Measurements from ENCODE around the gene SERHL2. TPM values are rescaled to one million over a fixed set of nuclear protein-coding genes. Genes with fewer than 3 reads are reported as not detected.
"Not testable (repeated sequence)": the region's sequence is repeated elsewhere in the genome, so short reads cannot be mapped to it uniquely, and the experiment has no call there.

Gene SERHL2
- total and polyA plus RNA-seq, 2 experiments from 2014 or later = 1.3 to 3.3 TPM

GRCh38 chr22:42603427-42603826, 49.7 kb downstream of the SERHL2 start:
- Histone ChIP-seq H4K20me1 (ENCODE audit: insufficient read depth, poor library complexity, severe bottlenecking) (peaks cover 63% of the 10 kb centered on the region), H3K36me3 (replicated peaks; ENCODE audit: insufficient read depth, low read depth) (no peaks in the 10 kb centered on the region), H3K4me2 (no peak overlapping the region), H3K27me3 (no peaks in the 10 kb centered on the region), H3K79me2 (peaks cover 98% of the 10 kb centered on the region), H3K4me3 (no peak overlapping the region), H2AFZ (no peak overlapping the region), H3K4me1 (ENCODE audit: insufficient read depth) (peaks cover 6% of the 10 kb centered on the region), H3K9me3 (ENCODE audit: low read depth) (no peaks in the 10 kb centered on the region), H3K27ac (no peak overlapping the region), H3K9me2 (replicated peaks; ENCODE audit: insufficient read depth) (no peaks in the 10 kb centered on the region)
- 89% methylated on average over 2 of the region's 2 CpGs for WGBS (ENCODE audit: low lambda C conversion rate, missing lambda C conversion rate)
- no peak for TF ChIP-seq EZH2 (IDR thresholded peaks at IDR 0.05; ENCODE audit: borderline replicate concordance)
- no peak for TF ChIP-seq EZH2phosphoT487 (IDR thresholded peaks at IDR 0.05; ENCODE audit: low read depth, severe bottlenecking, unreplicated experiment)
- TF ChIP-seq, protein P1, sequence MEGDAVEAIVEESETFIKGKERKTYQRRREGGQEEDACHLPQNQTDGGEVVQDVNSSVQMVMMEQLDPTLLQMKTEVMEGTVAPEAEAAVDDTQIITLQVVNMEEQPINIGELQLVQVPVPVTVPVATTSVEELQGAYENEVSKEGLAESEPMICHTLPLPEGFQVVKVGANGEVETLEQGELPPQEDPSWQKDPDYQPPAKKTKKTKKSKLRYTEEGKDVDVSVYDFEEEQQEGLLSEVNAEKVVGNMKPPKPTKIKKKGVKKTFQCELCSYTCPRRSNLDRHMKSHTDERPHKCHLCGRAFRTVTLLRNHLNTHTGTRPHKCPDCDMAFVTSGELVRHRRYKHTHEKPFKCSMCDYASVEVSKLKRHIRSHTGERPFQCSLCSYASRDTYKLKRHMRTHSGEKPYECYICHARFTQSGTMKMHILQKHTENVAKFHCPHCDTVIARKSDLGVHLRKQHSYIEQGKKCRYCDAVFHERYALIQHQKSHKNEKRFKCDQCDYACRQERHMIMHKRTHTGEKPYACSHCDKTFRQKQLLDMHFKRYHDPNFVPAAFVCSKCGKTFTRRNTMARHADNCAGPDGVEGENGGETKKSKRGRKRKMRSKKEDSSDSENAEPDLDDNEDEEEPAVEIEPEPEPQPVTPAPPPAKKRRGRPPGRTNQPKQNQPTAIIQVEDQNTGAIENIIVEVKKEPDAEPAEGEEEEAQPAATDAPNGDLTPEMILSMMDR (IDR thresholded peaks at IDR 0.05; ENCODE audit: poor library complexity) = no peak
- DNase-seq (ENCODE audit: low spot score) = no peak

DNA sequence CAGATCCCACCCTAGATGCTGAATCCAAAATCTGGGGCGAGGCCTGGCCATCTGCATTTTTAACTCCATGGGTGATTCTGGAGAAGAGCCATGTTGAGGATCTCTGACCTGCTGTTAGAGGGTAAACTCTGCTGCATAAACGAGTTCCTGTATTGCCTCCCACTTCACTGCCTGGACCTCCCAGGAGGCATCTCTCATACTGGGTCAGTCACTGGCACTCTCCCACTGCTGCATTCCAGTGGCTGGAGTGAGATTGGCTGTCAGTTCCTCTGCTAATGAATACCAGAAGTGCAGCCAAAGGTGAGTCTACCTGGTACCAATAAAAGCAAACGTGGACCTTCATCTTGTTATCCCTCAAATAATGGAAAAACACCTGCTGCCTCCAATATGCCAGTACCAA, 50.6 kb downstream of the SERHL2 start:
- WGBS (ENCODE audit: low lambda C conversion rate, missing lambda C conversion rate) = 60% methylated on average over 3 of the region's 3 CpGs
- Histone ChIP-seq H3K36me3 (replicated peaks; ENCODE audit: insufficient read depth, low read depth) (no peaks in the 10 kb centered on the region), H4K20me1 (ENCODE audit: insufficient read depth, poor library complexity, severe bottlenecking) (peaks cover 73% of the 10 kb centered on the region), H3K4me2 (no peak overlapping the region), H3K27me3 (no peaks in the 10 kb centered on the region), H2AFZ (no peak overlapping the region), H3K27ac (no peak overlapping the region), H3K4me1 (ENCODE audit: insufficient read depth) (peaks cover 11% of the 10 kb centered on the region), H3K4me3 (no peak overlapping the region), H3K79me2 (peaks cover 99% of the 10 kb centered on the region), H3K9me2 (replicated peaks; ENCODE audit: insufficient read depth) (no peaks in the 10 kb centered on the region), H3K9me3 (ENCODE audit: low read depth) (no peaks in the 10 kb centered on the region)
- TF ChIP-seq EZH2 (IDR thresholded peaks at IDR 0.05; ENCODE audit: borderline replicate concordance) (no peak), EZH2phosphoT487 (IDR thresholded peaks at IDR 0.05; ENCODE audit: low read depth, severe bottlenecking, unreplicated experiment) (no peak)
- TF ChIP-seq, protein P1 (IDR thresholded peaks at IDR 0.05; ENCODE audit: poor library complexity) = no peak
- DNase-seq (ENCODE audit: low spot score) = no peak

DNA sequence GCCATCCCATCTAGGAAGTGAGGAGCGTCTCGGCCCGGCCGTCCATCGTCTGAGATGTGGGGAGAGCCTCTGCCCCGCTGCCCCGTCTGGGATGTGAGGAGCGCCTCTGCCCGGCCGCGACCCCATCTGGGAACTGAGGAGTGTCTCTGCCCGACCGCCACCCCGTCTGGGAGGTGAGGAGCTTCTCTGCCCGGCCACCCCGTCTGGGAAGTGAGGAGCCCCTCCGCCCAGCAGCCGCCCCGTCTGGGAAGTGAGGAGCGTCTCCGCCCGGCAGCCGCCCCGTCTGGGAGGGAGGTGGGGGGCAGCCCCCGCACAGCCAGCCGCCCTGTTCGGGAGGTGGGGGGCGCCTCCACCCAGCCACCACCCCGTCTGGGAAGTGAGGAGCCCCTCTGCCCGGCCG, 53.9 kb downstream of the SERHL2 start:
- not testable (repeated sequence) for H3K27ac ChIP-seq
- 100% methylated on average over 10 of the region's 31 CpGs for WGBS (ENCODE audit: low lambda C conversion rate, missing lambda C conversion rate)
- peaks cover 94% of the 10 kb centered on the region for H4K20me1 ChIP-seq (ENCODE audit: insufficient read depth, poor library complexity, severe bottlenecking)

DNA sequence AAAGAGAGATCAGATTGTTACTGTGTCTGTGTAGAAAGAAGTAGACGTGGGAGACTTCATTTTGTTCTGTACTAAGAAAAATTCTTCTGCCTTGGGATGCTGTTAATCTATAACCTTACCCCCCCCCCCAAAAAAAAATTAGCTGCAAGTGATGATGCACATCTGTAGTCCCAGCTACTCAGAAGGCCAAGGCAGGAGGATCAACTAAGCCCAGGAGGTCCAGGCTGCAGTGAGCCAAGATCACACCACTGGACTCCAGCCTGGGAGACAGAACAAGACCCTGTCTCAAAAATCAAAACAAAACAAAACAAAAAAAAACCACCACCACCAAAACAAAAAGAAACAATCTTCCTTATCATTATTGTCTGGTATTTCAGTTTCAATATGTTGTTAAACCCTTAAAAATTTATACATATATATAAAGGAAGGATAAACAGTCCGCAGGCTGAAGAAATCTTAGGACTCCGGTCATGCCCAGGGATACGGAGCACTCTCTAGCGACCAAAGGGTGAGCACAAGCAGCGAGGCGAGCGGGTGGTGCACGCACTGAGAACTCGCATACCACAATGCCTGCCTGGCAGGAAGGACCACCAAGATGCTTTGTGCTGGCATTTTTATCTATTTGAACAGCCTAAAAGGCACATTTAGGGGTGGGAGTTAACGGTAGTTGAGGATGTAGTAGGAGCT, 54.5 kb downstream of the SERHL2 start:
- Histone ChIP-seq H3K4me1 (ENCODE audit: insufficient read depth) (peaks cover 28% of the 10 kb centered on the region), H3K27me3 (no peaks in the 10 kb centered on the region), H3K9me2 (replicated peaks; ENCODE audit: insufficient read depth) (no peaks in the 10 kb centered on the region), H4K20me1 (ENCODE audit: insufficient read depth, poor library complexity, severe bottlenecking) (peaks cover 94% of the 10 kb centered on the region), H3K36me3 (replicated peaks; ENCODE audit: insufficient read depth, low read depth) (no peaks in the 10 kb centered on the region), H3K4me3 (no peak overlapping the region), H3K4me2 (no peak overlapping the region), H3K79me2 (peaks cover 100% of the 10 kb centered on the region), H3K27ac (no peak overlapping the region), H3K9me3 (ENCODE audit: low read depth) (no peaks in the 10 kb centered on the region), H2AFZ (no peak overlapping the region)
- no peak for DNase-seq (ENCODE audit: low spot score)
- 86% methylated on average over 11 of the region's 11 CpGs for WGBS (ENCODE audit: low lambda C conversion rate, missing lambda C conversion rate)
- TF ChIP-seq EZH2phosphoT487 (IDR thresholded peaks at IDR 0.05; ENCODE audit: low read depth, severe bottlenecking, unreplicated experiment) (no peak), EZH2 (IDR thresholded peaks at IDR 0.05; ENCODE audit: borderline replicate concordance) (no peak)
- TF ChIP-seq, protein P1 (IDR thresholded peaks at IDR 0.05; ENCODE audit: poor library complexity) = no peak

More for the DNA sequence above, 53.9 kb downstream of the SERHL2 start:
- H3K9me2 ChIP-seq (replicated peaks; ENCODE audit: insufficient read depth); H2AFZ ChIP-seq; H3K4me3 ChIP-seq; DNase-seq (ENCODE audit: low spot score); H3K36me3 ChIP-seq (replicated peaks; ENCODE audit: insufficient read depth, low read depth); H3K27me3 ChIP-seq; H3K9me3 ChIP-seq (ENCODE audit: low read depth); H3K4me2 ChIP-seq: not testable (repeated sequence)
- Histone ChIP-seq H3K79me2 (peaks cover 100% of the 10 kb centered on the region), H3K4me1 (ENCODE audit: insufficient read depth) (peaks cover 22% of the 10 kb centered on the region)
